ENCODE measurements around the gene RNASEH2B. TPM values are rescaled to one million over a fixed set of nuclear protein-coding genes. Genes with fewer than 3 reads are reported as not detected.

Gene RNASEH2B
- total RNA-seq, 1 donor, result 43.1 TPM

DNA sequence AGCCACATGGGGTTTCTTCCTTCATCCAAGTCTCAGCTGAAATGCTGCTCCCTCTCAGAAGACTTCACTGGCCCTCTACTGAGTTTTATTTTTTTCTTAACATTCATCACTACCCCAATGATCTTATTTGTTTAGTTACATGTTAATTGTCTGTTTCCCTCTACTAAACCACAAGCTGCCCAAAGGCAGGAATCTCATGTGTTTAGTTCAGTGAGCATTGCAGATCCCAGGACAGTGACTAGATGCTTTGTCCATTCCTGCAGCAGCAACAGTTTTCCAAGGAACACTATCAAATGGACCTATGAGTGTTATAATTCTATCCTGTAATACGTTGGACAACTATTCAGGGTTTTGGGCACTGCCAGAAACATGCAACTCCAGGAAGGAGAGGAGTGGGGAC lies 93.1 kb downstream of the RNASEH2B start:
- no peak overlapping the region for H3K4me3 ChIP-seq (ENCODE audit: low read depth, low read length)
- TF ChIP-seq, protein P1, sequence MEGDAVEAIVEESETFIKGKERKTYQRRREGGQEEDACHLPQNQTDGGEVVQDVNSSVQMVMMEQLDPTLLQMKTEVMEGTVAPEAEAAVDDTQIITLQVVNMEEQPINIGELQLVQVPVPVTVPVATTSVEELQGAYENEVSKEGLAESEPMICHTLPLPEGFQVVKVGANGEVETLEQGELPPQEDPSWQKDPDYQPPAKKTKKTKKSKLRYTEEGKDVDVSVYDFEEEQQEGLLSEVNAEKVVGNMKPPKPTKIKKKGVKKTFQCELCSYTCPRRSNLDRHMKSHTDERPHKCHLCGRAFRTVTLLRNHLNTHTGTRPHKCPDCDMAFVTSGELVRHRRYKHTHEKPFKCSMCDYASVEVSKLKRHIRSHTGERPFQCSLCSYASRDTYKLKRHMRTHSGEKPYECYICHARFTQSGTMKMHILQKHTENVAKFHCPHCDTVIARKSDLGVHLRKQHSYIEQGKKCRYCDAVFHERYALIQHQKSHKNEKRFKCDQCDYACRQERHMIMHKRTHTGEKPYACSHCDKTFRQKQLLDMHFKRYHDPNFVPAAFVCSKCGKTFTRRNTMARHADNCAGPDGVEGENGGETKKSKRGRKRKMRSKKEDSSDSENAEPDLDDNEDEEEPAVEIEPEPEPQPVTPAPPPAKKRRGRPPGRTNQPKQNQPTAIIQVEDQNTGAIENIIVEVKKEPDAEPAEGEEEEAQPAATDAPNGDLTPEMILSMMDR (IDR thresholded peaks at IDR 0.05; ENCODE audit: insufficient read depth, low read length), result no peak
- DNase-seq (ENCODE audit: low read depth), result no peak

DNA sequence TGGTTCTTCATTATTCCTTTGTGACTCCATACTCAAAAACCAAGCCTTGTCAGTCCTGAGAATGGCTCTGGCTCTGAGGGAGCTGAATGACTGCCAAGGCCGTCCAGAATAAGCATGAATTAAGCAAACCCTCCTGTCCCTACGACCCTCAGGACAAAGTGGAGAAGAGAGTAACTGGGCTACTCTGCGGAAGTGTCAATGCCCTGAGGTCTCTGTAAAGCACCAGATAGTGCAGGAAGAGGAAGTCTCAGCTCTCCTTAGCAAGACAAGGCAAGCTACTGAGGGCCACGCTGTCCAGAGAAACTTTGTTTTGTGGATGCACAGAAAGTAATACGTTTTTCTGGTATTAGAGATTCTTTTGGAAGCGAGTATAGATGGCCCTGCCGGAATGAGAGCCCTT lies 94.1 kb downstream of the RNASEH2B start:
- TF ChIP-seq, protein P1 (IDR thresholded peaks at IDR 0.05; ENCODE audit: insufficient read depth, low read length), result no peak
- DNase-seq (ENCODE audit: low read depth), result no peak
- H3K4me3 ChIP-seq (ENCODE audit: low read depth, low read length), result no peak overlapping the region

DNA sequence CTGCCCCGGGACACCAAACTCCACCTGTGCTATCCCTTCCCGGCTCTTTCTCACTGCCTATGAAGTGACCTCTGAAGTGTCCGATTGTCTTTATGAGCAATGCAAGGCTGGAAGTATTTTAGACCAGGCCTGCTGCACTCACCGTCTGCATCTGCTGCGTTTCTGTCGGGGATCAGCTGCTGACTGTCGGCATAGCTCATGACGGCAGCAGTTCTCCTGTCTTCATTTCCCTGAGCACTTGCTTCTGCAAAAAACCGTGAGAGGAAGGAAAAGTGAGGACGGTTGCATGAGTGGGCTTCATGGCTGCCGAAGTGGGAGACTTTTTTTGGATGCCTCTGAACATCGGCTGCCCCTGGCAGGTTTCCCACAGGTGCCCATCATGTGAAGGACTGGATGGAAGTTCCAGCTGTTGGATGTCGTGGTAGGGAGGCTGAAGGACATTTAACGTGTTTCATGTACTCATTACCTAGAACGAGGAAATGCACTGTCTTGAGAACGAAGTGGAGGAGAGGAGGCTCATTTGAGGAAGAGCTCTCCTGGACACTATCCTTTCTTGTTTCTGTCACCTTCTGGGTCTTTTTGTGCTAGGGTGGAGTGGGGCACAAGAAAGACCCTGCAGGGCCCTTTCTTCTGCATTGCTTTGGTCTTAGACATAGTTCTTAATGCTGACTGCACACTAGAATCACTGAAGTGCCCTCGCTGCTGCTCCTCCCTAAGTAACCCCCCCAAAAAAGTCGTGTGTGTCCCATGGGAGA lies 94.7 kb downstream of the RNASEH2B start:
- TF ChIP-seq, protein P1 (IDR thresholded peaks at IDR 0.05; ENCODE audit: insufficient read depth, low read length), result no peak
- DNase-seq (ENCODE audit: low read depth), result no peak
- no peak overlapping the region for H3K4me3 ChIP-seq (ENCODE audit: low read depth, low read length)

DNA sequence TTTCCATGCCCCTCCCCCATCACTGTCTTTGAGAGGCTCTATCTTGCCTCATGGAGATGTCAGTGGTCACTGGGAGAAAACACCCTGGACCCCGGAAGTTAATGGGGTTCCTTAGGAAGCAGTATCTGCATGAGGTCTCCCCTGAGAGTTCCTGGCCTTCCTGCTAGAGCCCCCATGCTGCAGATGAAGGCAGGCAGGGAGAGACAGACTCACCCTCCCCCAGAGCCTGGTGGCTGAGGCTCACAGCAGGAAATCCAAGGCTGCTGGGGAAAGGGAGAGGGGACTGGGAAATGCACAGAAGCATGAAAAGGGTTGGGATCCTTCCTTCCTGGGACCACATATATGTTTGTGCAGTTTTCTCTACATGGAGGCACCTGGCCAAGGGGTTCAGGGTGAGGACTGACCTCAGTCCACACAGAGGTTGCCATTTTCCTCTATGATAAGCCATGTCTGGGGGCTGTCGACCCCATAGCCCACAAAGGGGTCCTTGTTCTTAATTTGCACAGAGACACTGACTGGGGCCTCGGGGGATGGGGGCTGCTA lies 95.4 kb downstream of the RNASEH2B start:
- no peak overlapping the region for H3K4me3 ChIP-seq (ENCODE audit: low read depth, low read length)
- DNase-seq (ENCODE audit: low read depth), result no peak
- TF ChIP-seq, protein P1 (IDR thresholded peaks at IDR 0.05; ENCODE audit: insufficient read depth, low read length), result no peak

DNA sequence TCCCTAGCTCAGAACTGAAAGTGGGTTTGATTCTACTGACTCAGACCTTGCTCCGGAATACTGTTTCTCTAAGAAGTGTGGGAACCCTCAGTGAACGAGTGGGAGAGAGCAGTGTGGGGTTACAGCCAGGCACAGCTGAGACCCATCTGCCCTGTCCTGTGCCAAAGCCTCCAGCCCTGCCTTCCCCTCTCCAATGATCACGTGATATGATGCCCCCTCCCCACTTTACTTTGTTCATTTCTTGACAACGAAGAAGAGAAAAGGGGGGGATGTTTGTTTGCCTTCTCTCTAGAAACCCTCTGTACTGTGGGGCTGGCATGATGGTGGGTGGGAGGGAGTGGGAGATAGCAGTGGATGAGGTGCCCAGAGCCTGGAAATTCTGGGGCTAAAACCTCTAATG lies 96.0 kb downstream of the RNASEH2B start:
- H3K4me3 ChIP-seq (ENCODE audit: low read depth, low read length), result no peak overlapping the region
- no peak for DNase-seq (ENCODE audit: low read depth)
- TF ChIP-seq, protein P1 (IDR thresholded peaks at IDR 0.05; ENCODE audit: insufficient read depth, low read length), result no peak

Other genes starting within 250 kb of the RNASEH2B start
- gene DLEU7, start 66.1 kb upstream of the RNASEH2B start, total RNA-seq (ENCODE audit: low replicate concordance), result under 0.01 TPM in 1 of 2 replicates, not detected in the other
- gene C13orf42, start 201.5 kb downstream of the RNASEH2B start, total RNA-seq (ENCODE audit: low replicate concordance), result not detected in 2 replicates

All from fibroblast of the aortic adventitia (primary cell).